Measurements from ENCODE around the gene PRKAR1A.
A peak's percentile ranks its signal among the peaks of the same experiment; 100 is the strongest.

Gene PRKAR1A

DNA sequence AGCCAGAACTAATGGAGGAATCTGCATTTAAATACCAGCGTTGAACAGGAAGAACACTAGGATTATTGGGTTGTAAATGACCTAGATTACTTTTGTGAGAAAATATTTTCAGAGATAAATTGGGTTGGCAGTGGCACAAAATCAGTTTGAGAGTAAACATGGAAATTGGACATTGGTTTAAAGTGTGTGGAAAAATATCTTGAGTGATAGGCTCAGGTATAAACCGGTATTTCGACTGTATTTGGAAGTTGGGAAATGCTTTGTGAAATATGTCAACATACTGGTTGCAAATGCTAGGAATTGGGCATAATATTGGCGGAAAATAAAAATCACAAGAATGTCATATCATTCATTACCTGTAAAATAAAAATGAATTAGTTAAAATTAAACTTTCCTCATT, 15.1 kb downstream of the PRKAR1A start:
- TF ChIP-seq, protein P1, sequence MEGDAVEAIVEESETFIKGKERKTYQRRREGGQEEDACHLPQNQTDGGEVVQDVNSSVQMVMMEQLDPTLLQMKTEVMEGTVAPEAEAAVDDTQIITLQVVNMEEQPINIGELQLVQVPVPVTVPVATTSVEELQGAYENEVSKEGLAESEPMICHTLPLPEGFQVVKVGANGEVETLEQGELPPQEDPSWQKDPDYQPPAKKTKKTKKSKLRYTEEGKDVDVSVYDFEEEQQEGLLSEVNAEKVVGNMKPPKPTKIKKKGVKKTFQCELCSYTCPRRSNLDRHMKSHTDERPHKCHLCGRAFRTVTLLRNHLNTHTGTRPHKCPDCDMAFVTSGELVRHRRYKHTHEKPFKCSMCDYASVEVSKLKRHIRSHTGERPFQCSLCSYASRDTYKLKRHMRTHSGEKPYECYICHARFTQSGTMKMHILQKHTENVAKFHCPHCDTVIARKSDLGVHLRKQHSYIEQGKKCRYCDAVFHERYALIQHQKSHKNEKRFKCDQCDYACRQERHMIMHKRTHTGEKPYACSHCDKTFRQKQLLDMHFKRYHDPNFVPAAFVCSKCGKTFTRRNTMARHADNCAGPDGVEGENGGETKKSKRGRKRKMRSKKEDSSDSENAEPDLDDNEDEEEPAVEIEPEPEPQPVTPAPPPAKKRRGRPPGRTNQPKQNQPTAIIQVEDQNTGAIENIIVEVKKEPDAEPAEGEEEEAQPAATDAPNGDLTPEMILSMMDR (conservative IDR thresholded peaks at IDR 0.05; ENCODE audit: low read depth, low read length): no peak
- H4K20me1 ChIP-seq (ENCODE audit: insufficient read depth): no peaks in the 10 kb centered on the region
- no peak overlapping the region for H3K4me3 ChIP-seq (IDR thresholded peaks at IDR 0.05; ENCODE audit: insufficient read depth, low read depth, low read length)
- H3K36me3 ChIP-seq (ENCODE audit: insufficient read depth): peaks cover 7% of the 10 kb centered on the region; the same call in 1 of the 2 replicates
- H3K79me2 ChIP-seq (ENCODE audit: insufficient read depth, low read depth): no peaks in the 10 kb centered on the region
- H2AFZ ChIP-seq (ENCODE audit: low read depth): no peak overlapping the region
- H3K4me2 ChIP-seq: no peak overlapping the region
- H3K27me3 ChIP-seq (ENCODE audit: insufficient read depth, low read depth): no peaks in the 10 kb centered on the region
- no peak overlapping the region for H3K27ac ChIP-seq
- no peak overlapping the region for H3K9ac ChIP-seq
- no peaks in the 10 kb centered on the region for H3K4me1 ChIP-seq (ENCODE audit: low read depth, poor library complexity, severe bottlenecking)

DNA sequence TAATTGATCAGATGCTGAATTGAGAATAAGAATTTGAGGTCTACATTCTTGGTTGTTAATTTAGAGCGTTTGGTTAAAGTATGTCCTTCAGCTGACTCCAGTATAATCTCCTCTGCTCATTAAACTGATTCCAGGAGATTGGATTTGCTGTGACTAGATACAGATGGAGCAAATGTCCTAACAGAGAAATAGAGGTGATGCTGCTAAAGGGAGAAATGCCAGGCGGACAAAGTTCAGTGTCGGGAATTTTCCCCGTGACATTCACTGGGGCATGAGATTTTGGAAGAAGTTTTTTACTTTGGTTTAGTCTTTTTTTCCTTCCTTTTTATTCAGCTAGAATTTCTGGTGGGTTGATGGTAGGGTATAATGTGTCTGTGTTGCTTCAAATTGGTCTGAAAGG, 19.0 kb downstream of the PRKAR1A start:
- no peak overlapping the region for H3K9ac ChIP-seq
- no peaks in the 10 kb centered on the region; the same call in 1 of the 2 replicates for H3K36me3 ChIP-seq (ENCODE audit: insufficient read depth)
- H3K4me3 ChIP-seq (IDR thresholded peaks at IDR 0.05; ENCODE audit: insufficient read depth, low read depth, low read length): no peak overlapping the region
- no peaks in the 10 kb centered on the region for H4K20me1 ChIP-seq (ENCODE audit: insufficient read depth)
- no peak overlapping the region for H3K27ac ChIP-seq
- TF ChIP-seq, protein P1 (conservative IDR thresholded peaks at IDR 0.05; ENCODE audit: low read depth, low read length): no peak
- H2AFZ ChIP-seq (ENCODE audit: low read depth): no peak overlapping the region
- no peak overlapping the region for H3K4me2 ChIP-seq
- H3K27me3 ChIP-seq (ENCODE audit: insufficient read depth, low read depth): no peaks in the 10 kb centered on the region
- H3K79me2 ChIP-seq (ENCODE audit: insufficient read depth, low read depth): no peaks in the 10 kb centered on the region
- H3K4me1 ChIP-seq (ENCODE audit: low read depth, poor library complexity, severe bottlenecking): peaks cover 24% of the 10 kb centered on the region

DNA sequence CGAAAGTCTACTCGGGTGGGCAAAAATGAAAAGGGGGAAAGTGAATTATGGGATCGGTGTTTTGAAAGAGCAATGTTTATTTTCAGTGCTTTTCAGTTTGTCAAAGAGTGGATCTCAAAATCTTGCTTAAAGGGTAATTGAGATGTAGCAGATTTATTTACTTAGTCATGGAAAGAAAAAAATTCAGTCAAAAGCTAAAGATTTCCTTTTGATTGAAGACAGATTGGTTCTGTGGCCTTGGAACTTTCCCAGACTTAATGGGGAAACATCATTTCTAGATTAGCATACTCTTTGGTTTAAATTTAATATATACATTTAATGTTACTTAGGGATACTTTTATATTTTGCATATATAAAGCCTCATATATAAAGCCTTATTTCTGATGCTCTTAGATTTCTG, 20.6 kb downstream of the PRKAR1A start:
- H3K79me2 ChIP-seq (ENCODE audit: insufficient read depth, low read depth): no peaks in the 10 kb centered on the region
- H3K27me3 ChIP-seq (ENCODE audit: insufficient read depth, low read depth): no peaks in the 10 kb centered on the region
- H3K4me3 ChIP-seq (IDR thresholded peaks at IDR 0.05; ENCODE audit: insufficient read depth, low read depth, low read length): no peak overlapping the region
- no peak overlapping the region for H3K9ac ChIP-seq
- TF ChIP-seq, protein P1 (conservative IDR thresholded peaks at IDR 0.05; ENCODE audit: low read depth, low read length): no peak
- no peaks in the 10 kb centered on the region for H4K20me1 ChIP-seq (ENCODE audit: insufficient read depth)
- no peak overlapping the region for H2AFZ ChIP-seq (ENCODE audit: low read depth)
- H3K36me3 ChIP-seq (ENCODE audit: insufficient read depth): no peaks in the 10 kb centered on the region; the same call in 1 of the 2 replicates
- H3K27ac ChIP-seq: no peak overlapping the region
- H3K4me2 ChIP-seq: no peak overlapping the region
- peaks cover 24% of the 10 kb centered on the region for H3K4me1 ChIP-seq (ENCODE audit: low read depth, poor library complexity, severe bottlenecking)

DNA sequence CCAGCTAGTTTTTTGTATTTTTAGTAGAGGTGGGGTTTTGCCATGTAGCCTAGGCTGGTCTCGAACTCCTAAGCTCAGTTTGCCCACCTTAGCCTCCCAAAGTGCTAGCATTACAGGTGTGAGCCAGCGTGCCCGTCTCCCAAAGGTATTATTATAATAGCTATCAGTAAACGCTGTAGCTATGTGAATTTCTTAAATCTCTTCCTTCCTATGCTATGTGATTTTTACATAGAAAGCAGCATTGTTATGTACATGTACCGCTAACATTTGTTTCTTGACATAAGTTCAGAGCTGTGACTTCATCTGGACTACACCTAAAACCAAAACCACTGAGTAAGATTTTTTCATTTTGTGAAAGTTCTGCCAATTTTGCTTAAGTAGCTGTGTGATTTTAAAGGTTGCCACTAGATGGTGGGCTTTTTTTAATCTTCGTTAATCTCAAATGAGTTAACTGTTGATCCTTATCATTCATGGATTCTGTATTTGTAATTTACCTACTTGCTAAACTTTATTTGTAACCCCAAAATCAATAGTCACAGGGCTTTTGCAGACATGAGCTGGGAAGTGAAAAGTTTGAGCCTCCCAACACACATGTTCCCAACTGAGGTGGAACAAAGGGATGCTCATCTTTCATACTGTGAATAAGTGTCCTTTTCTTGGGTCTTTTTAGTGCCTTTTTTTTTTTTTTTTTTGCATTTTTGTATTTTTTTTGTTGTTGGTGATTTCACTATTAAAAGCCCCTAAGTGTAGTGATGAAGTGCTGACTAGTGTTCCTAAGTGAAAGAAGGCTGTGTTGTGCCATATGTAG, 21.9 kb downstream of the PRKAR1A start:
- Histone ChIP-seq H3K79me2 (ENCODE audit: insufficient read depth, low read depth) (no peaks in the 10 kb centered on the region), H2AFZ (ENCODE audit: low read depth) (no peak overlapping the region), H4K20me1 (ENCODE audit: insufficient read depth) (no peaks in the 10 kb centered on the region), H3K27me3 (ENCODE audit: insufficient read depth, low read depth) (no peaks in the 10 kb centered on the region), H3K4me2 (peak overlapping the region; percentile 10; the same call in 1 of the 2 replicates), H3K9ac (no peak overlapping the region), H3K4me3 (IDR thresholded peaks at IDR 0.05; ENCODE audit: insufficient read depth, low read depth, low read length) (no peak overlapping the region), H3K4me1 (ENCODE audit: low read depth, poor library complexity, severe bottlenecking) (peaks cover 24% of the 10 kb centered on the region), H3K27ac (no peak overlapping the region), H3K36me3 (ENCODE audit: insufficient read depth) (no peaks in the 10 kb centered on the region)
- TF ChIP-seq, protein P1 (conservative IDR thresholded peaks at IDR 0.05; ENCODE audit: low read depth, low read length): peak; percentile 76

Data from KMS-11 (cell line).